GM10847 (cell line): ENCODE measurements around the gene ANO9.

ENCODE experiments used
- POLR2A ChIP-seq: IDR thresholded peaks from 2 replicates; pipeline ENCODE4 v1.6.1; 2011; ENCODE audit not compliant: insufficient read length; ENCODE audit errors: extremely low read depth

ANO9 gene

DNA sequence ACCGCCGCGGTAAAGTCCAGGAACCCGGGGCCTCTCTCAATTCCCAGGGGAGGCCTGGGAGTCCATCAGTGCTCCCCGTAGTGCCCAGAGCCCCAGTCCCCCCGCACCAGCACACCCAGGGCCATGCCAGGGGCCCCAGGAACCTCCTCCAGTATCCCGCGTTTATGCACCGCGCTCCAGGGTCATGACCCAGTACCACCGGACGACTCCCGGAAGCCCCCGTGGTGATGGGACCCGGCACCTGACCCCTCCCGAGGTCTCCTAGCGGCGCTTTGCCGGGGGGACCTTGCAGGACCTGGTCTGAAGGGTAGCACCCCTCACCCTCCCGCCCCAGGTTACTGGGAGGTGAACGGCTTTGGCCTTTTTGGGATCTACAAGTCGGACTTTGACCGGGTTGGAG, 61.3 kb downstream of the ANO9 start:
- TF ChIP-seq POLR2A, result no peak

DNA sequence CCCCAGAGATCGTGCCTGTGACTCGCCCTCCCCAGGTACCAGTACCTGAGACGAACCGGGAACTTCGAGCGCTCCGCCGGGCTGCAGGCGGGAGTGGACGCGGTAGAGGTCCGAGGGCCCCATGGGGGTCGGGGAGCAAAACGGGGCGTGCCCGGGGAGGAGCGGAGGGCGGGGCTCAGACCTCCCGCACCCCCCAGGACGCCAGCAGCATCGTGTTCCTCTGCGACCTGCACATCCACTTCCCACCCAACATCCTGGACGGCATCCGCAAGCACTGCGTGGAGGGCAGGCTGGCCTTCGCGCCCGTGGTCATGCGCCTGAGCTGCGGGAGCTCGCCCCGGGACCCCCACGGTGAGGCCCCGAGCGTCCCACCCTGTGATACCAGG, 61.7 kb downstream of the ANO9 start:
- no peak for TF ChIP-seq POLR2A

DNA sequence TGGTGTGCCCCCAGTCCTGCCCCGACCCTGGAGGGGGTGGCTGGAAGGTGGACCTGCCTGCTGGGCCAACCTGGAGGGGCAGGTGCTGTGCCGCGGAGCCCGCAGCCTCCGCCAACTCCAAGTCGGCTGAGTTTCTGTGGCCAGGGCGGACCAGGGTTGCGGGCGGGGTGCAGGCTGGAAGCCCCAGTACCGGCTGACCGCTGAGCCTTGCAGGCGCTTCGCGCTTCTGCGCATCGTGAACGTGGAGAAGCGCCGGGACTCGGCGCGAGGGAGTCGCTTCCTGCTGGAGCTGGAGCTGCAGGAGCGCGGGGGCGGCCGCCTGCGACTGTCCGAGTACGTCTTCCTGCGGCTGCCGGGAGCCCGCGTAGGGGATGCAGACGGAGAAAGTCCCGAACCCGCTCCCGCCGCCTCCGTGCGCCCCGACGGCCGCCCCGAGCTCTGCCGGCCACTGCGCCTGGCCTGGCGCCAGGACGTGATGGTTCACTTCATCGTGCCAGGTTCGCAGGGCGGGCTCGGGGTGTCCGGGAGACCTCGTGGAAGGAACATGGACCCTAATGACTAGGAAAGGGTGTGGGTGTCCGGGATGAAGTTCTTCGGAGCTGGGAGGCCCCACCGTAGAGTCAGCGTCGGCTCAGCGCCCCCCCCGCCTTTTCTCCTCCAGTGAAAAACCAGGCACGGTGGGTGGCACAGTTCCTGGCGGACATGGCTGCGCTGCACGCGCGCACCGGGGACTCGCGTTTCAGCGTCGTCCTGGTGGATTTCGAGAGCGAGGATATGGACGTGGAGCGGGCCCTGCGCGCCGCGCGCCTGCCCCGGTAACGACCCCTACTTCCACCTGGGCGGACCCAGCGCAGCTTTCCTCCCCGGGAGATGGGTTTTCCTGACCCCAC, 62.4 kb downstream of the ANO9 start:
- no peak for TF ChIP-seq POLR2A

DNA sequence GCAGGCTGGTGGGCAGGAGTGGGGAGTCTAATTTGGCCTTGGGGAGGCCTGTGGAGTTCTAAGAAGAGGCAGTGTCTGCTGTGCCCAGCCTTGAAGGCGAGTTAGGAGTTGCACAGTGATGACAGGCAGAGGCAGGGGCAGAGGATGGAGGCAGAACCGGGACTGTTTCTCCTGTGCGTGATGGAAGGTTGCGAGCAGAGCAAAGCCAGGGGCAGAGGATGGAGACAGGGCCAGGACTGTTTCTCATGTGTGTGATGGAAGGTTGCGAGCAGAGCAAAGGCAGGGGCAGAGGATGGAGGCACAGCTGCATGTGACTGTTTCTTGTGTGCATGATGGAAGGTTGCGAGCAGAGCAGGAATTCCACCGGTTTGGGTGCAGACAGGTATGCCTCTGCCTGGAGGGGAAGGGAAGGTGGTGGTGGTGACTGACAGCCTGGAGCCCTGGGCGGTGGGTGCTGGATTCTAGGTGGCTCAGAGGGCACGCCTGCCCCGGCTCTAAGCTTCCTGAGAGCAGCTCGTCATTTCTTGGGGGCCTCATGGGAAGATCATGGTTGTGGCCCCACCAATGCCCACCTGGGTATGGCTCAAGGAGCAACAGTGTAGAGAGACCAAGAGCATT, 63.8 kb downstream of the ANO9 start:
- no peak for TF ChIP-seq POLR2A

DNA sequence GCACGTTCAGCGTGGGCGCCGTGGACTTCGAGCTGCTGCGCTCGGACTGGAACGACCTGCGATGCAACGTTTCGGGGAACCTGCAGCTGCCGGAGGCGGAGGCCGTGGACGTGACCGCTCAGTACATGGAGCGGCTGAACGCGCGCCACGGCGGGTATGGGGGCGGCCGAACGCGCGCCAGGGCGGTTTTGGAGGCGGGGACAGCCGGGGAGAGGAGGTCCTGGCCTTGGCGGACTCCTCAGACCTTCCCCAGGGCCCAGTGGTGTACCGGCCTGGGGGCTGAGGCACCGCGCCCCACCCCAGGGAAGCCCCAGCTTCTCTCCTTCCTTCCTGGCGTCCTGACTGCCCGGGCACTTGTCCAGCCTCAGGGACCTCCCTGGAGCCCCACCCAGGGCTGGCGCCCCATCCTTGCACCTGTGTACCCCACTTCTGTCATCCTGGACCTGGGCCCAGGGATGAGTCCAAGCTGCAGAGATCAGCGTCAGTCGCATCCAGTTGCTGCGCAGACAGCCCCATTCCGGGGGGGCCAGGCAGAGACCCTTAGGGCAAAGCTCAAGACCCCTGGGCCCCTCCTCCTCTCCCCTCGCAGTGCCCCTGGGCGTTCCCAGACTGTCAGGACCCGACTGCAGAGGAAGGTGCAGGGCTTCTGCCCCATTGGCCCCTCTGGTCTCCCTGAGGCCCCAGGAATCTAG, 64.5 kb downstream of the ANO9 start:
- TF ChIP-seq POLR2A, result no peak

DNA sequence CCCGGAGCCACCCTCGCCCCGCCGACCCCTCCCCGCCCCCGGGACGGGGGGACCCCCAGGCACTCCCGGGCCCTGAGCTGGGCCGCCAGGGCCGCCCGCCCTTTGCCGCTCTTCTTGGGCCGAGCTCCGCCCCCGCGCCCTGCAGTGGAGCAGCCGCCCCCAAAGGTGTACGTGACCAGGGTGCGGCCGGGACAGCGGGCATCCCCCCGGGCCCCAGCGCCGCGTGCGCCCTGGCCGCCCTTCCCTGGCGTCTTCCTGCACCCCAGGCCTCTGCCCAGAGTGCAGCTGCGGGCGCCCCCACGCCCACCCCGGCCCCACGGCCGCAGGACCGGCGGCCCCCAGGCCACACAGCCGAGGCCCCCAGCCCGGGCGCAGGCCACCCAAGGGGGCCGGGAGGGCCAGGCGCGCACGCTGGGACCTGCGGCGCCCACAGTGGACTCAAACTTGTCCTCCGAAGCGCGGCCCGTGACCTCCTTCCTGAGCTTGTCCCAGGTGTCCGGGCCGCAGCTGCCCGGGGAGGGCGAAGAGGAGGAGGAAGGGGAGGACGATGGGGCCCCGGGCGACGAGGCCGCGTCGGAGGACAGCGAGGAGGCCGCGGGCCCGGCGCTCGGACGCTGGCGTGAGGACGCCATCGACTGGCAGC, 65.2 kb downstream of the ANO9 start:
- TF ChIP-seq POLR2A, result no peak

DNA sequence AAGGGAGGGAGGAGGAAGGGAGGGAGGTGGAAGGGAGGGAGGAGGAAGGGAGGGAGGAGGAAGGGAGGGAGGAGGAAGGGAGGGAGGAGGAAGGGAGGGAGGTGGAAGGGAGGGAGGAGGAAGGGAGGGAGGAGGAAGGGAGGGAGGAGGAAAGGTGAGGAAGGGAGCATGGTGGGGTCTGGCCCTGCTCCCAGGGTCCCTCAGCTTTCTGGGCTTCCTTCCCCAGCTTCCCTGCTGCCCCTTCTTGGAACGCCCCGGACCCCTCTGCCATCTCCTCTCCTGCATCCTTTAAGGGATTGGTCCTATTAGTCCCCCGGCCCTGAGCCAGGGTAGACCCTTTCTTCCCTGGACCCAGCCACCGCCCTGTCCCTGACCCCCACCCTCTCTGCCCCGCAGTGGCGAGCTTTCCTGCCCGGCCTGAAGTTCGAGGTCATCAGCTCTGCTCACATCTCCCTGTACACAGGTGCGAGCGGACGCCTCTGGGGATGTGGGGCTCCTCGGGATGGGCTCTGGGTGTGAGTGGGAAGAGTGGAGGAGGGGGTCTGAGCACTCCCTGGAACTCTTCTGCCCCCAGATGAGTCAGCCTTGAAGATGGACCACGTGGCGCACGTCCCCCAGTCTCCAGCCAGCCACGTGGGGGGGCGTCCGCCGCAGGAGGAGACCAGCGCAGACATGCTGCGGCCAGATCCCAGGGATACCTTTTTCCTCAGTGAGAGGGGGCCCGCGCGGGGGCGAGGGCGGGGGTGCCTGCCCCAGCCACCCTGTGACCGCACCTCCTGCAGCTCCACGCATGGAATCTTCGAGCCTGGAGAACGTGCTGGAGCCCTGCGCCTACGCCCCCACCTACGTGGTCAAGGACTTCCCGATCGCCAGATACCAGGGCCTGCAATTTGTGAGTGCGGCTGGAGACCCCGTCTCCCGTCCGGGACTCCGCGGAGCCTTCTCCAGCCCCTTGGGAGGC, 66.5 kb downstream of the ANO9 start:
- TF ChIP-seq POLR2A, result no peak

DNA sequence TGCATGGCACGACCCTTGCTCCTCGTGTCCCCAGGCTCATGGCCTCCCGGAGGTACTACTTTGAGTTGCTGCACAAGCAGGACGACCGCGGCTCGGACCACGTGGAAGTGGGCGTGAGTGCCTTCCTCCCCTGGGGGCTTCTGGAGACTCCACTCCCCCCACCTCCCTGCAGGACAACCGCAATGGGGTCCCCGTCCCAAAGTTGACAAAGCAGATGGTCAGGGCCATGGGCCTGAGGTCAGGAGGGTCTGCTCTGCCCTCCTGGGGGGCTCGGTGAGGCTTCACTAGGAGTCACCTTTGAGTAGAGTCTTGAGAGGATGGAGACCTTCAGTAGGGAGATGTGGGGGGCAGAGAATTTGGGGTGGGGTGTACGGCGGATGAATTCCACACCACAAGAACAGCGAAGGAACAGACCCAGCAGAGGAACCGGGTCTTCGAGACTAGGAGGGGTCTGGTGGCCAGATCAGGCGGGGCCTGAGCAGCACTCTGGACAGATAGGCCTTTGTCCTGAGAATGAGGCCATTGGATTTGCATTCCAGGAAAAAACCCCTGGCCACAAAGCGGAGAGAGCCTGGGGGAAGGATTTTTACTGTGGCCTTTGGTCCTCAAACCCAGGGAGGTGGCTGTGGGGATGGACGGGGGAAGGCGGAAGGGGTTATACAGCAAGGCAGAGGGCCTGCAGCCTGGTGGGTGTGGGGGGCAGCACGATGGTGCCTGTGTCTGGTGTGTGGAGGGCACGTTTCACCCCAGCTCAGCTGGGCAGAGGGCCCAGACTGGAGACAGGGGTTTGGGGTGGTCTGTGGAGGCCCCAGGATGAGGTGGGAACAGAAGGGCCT, 67.9 kb downstream of the ANO9 start:
- TF ChIP-seq POLR2A, result no peak

DNA sequence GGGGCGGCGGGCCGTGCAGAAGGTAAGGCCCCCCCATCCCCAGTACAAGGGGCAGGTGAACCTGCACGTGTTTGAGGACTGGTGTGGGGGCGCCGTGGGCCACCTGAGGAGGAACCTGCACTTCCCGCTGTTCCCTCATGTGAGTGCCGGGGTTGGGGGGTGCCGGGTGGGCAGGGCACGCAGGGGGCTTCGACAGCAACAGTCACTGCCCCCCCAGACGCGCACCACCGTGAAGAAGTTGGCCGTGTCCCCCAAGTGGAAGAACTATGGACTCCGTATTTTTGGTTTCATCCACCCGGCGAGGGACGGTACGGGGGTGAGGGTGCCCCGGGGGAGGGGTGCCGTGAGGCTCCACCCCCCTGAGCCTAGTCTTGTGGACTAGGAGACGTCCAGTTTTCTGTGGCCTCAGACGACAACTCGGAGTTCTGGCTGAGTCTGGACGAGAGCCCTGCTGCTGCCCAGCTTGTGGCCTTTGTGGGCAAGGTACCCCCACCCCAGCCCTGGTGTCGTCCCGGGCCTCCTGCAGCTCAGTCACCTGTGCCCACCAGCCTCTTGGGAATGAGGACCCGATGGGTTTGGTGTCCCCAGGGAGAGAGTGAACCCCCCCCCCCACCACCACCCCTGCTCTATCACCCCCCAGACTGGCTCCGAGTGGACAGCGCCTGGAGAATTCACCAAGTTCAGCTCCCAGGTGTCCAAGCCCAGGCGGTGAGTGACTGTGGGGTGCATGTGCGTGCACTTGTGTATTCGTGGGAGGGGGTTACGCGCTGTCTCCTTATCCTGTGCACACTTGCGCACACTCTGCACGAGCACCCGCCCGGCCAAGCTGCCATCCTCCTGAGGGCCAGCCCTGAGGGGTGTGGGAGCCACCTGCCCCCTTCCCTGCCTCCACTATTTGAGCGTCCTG, 68.7 kb downstream of the ANO9 start:
- no peak for TF ChIP-seq POLR2A

DNA sequence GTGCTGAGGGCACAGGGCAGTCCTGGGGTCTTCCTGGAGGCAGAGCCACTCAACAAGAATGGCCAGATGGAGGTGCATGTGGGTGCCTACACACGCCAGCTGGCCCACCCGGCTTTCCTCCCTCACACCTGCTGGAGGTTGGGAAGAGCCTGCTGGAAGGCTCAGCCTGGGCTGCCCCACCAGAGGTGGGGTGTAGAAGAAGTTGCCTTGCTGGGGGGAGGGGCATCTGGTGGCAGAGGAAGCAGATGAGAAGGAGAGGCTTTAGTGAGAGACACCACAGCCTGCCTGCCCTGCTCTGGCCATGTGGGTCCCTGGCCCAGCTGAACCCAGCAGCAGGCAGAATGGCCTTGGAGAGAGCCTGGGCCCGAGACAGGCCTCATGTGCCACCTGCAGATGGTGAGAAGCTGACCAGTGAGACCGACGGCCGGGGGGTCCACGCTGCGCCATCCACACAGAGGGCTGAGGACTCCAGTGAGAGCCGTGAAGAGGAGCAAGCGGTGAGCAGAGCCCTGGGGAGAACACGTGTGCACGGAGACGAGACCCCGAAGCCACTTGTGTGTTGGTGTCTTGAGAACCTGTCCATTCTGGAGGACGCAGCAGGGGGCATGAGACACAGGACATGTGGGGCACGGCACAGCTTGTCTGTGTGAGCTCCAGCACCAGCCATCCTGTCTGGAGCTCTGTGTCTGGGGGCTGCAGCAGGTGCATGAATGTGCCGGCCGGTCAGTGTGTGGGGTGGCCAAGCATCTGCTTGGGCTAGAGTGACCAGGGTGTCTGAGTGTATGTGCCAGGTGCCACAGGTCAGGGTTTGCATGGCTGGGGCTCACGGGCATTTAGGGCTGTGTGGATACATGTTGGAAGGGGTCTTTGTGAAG, 69.9 kb downstream of the ANO9 start:
- TF ChIP-seq POLR2A, result no peak

DNA sequence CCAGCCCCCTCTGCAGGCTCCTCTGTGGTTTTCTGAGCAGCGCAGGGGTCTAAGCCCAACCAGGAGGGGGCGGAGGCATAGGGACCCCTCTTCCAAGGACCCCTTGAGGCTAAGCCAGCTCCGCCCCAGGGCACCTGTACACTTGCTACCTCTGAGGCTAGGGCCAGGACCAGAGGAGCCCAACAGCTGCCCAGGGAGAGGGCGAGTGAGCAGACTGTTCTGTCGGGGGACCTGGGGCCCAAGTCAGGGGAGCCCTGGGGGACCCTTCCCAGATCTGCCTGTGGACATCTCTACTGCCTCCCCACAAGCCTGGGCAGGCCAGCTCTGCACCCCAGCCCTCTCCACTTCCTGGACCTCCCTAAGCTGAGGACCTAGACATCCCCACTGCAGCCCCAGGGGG, 70.8 kb downstream of the ANO9 start:
- TF ChIP-seq POLR2A, result no peak

DNA sequence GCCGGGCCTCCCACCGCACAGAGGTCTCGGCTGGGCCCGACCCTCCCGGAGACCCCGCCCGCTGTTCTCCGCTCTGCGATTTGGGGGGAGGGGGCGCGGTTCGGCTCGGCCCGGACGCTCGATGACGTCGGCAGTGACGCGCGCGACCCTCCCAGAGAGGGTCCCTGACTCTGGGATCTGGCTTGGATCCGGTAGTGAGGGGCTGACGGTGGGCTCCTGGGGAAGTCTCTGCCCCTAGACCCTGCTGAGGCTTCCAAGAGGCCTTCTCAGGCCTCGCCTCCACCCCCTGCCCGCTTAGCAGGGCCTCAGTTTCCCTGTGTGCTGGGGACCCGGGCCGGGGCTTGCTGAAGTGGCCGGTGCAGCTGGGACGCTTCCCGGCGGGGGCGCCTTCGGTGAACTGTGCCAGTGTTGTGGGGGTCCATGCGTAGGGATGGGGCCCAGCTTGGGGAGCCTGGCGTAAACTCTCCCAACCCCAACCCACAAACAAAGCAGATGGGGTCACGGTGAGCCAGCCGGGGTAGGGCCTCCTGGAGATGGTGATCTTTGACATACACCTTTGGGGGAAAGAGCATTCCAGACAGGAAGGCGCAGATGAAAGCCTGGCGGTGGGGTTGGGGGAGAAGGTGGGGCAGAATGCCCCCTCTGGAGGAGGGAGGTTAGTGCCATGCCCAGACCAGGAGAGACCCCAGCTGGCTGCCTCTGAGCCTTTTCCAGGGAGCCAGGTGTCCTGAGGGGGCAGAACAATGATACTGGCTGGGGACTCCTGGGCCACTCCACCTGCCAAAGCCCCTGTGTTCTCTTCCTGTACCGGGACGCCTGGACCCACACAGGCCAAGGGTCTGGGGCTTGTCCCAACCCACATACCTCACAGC, 71.5 kb downstream of the ANO9 start:
- TF ChIP-seq POLR2A, result no peak
